Central memory CD8-positive, alpha-beta T cell (primary cell): ENCODE results near the gene GSS.
"Not testable (repeated sequence)": the region's sequence is repeated elsewhere in the genome, so short reads cannot be mapped to it uniquely, and the experiment has no call there.

Source experiments
- ATAC-seq: fragments of 150-1000 bp; cut with Tn5 transposase; replicated peaks from 2 replicates; pipeline ENCODE4 v1.10.0; 2022; ENCODE audit warnings: mild to moderate bottlenecking, moderate FRiP score, moderate number of reproducible peaks; ENCODE audit not compliant: poor library complexity, severe bottlenecking; ENCODE audit errors: extremely low read depth
- DNase-seq, 2 donors: peaks; one replicate each; pipeline ENCODE4 v3.0.0; 2021; ENCODE audit warnings: low spot score in 2 of 2
- H3K27ac Mint-ChIP-seq: one replicate; pipeline ENCODE4 v1.8.0; 2022; ENCODE audit warnings: low read depth, mild to moderate bottlenecking, moderate library complexity, mixed read lengths
- H3K27me3 Mint-ChIP-seq: one replicate; pipeline ENCODE4 v1.8.0; 2022; ENCODE audit warnings: mixed read lengths
- H3K36me3 Mint-ChIP-seq: one replicate; pipeline ENCODE4 v1.8.0; 2022; ENCODE audit warnings: mild to moderate bottlenecking, moderate library complexity, mixed read lengths; ENCODE audit not compliant: insufficient read depth
- H3K4me1 Mint-ChIP-seq: one replicate; pipeline ENCODE4 v1.8.0; 2022; ENCODE audit warnings: mixed read lengths
- H3K4me3 Mint-ChIP-seq: one replicate; pipeline ENCODE4 v1.8.0; 2022; ENCODE audit warnings: mild to moderate bottlenecking, moderate library complexity, mixed read lengths
- H3K9me3 Mint-ChIP-seq: one replicate; pipeline ENCODE4 v1.8.0; 2022; ENCODE audit warnings: mixed read lengths

GSS gene

DNA sequence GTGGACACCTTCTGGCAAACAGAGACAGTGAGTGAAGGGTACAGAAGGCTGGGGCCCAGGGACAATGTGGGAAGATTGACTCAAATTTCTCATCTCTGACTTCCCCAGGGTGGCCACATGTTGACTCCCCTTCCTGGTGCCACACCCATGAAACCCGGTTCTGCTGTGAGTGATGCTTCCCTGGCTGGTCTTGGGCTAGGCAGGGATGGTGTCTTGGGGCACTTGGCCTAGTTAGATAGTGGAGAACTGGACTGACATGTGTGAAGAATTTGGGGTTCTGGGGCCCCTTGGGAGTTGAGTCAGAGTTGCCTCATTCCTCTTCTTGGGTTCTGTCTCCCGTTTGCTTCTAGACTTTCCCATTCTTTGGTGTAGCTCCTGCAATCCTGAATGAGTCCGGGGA lies 34.2 kb downstream of the GSS start:
- Mint-ChIP-seq H3K4me1 (peaks cover 32% of the 10 kb centered on the region), H3K4me3 (no peak overlapping the region), H3K9me3 (no peaks in the 10 kb centered on the region), H3K27me3 (no peaks in the 10 kb centered on the region), H3K27ac (no peak overlapping the region), H3K36me3 (peaks cover 3% of the 10 kb centered on the region)
- DNase-seq = no peak
- no peak for ATAC-seq

GRCh38 chr20:34920055-34920454 lies 35.6 kb downstream of the GSS start:
- H3K4me1 Mint-ChIP-seq = peaks cover 26% of the 10 kb centered on the region
- ATAC-seq (no peak), DNase-seq (no peak)
- no peaks in the 10 kb centered on the region for H3K9me3 Mint-ChIP-seq
- H3K27me3 Mint-ChIP-seq = no peaks in the 10 kb centered on the region
- H3K27ac Mint-ChIP-seq = no peak overlapping the region
- H3K4me3 Mint-ChIP-seq = no peak overlapping the region
- H3K36me3 Mint-ChIP-seq = peaks cover 3% of the 10 kb centered on the region

- no peaks in the 10 kb centered on the region for H3K9me3 Mint-ChIP-seq
- peaks cover 26% of the 10 kb centered on the region for H3K4me1 Mint-ChIP-seq
- H3K36me3 Mint-ChIP-seq = peaks cover 3% of the 10 kb centered on the region
- H3K4me3 Mint-ChIP-seq = no peak overlapping the region
- H3K27me3 Mint-ChIP-seq = no peaks in the 10 kb centered on the region
- DNase-seq (no peak), ATAC-seq (no peak)
- no peak overlapping the region for H3K27ac Mint-ChIP-seq
Measured at GRCh38 chr20:34916774-34917354, 38.7 kb downstream of the GSS start.

DNA sequence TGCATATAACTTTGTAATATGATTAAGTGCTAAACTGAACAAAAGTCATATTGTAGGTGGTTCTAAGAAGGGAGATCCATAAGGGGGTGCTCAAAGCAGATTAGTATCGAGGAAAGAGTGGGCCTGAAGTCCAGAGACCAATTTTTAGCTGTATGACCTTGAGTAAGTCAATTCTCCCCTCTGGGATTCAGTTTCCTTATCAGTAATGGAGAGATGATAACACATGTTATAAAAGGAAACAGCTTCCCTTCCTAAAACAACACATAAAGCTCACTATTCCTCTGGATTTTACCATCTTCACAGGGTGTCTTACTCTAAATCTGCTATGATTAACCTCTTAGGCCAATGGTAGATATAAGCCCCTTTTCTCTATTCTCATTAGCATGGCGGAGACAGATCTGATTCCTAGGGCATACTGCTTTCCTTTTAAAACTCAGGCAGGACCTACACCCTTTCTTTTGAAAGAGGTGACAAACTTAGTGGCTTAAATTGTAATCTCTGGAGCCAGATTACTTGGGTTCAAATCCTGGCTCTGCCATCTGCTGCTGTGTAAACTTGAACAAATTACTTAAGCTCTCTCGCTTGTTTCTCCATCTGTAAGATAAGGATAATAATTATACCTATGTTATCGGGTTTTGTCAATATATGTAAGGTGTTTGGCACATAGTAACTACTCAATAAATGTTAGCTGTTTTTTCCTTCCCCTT lies 39.7 kb downstream of the GSS start:
- Mint-ChIP-seq H3K27ac (no peak overlapping the region), H3K4me1 (peaks cover 26% of the 10 kb centered on the region), H3K9me3 (no peaks in the 10 kb centered on the region), H3K4me3 (no peak overlapping the region), H3K36me3 (peaks cover 3% of the 10 kb centered on the region), H3K27me3 (no peaks in the 10 kb centered on the region)
- ATAC-seq = no peak
- DNase-seq = no peak

- H3K4me1 Mint-ChIP-seq = peaks cover 24% of the 10 kb centered on the region
- no peaks in the 10 kb centered on the region for H3K9me3 Mint-ChIP-seq
- no peak overlapping the region for H3K4me3 Mint-ChIP-seq
- H3K27ac Mint-ChIP-seq = no peak overlapping the region
- no peak for ATAC-seq
- no peak for DNase-seq
- H3K36me3 Mint-ChIP-seq = peaks cover 3% of the 10 kb centered on the region
- H3K27me3 Mint-ChIP-seq = no peaks in the 10 kb centered on the region
Measured at GRCh38 chr20:34915131-34915530, 40.5 kb downstream of the GSS start.

GRCh38 chr20:34907616-34908469 lies 47.8 kb downstream of the GSS start:
- DNase-seq (no peak), ATAC-seq (no peak)
- H3K36me3 Mint-ChIP-seq = no peaks in the 10 kb centered on the region
- H3K27me3 Mint-ChIP-seq = no peaks in the 10 kb centered on the region
- H3K27ac Mint-ChIP-seq = no peak overlapping the region
- H3K9me3 Mint-ChIP-seq = no peaks in the 10 kb centered on the region
- peaks cover 5% of the 10 kb centered on the region for H3K4me1 Mint-ChIP-seq
- no peak overlapping the region for H3K4me3 Mint-ChIP-seq

- H3K27me3 Mint-ChIP-seq = no peaks in the 10 kb centered on the region
- DNase-seq (no peak), ATAC-seq (no peak)
- H3K4me1 Mint-ChIP-seq = peaks cover 5% of the 10 kb centered on the region
- H3K9me3 Mint-ChIP-seq = no peaks in the 10 kb centered on the region
- no peak overlapping the region for H3K27ac Mint-ChIP-seq
- H3K36me3 Mint-ChIP-seq = no peaks in the 10 kb centered on the region
- no peak overlapping the region for H3K4me3 Mint-ChIP-seq
Measured at GRCh38 chr20:34904202-34904621, 51.4 kb downstream of the GSS start.

- H3K27ac Mint-ChIP-seq, DNase-seq, H3K27me3 Mint-ChIP-seq, H3K4me1 Mint-ChIP-seq, ATAC-seq, H3K4me3 Mint-ChIP-seq, H3K9me3 Mint-ChIP-seq, H3K36me3 Mint-ChIP-seq: not testable (repeated sequence)
Measured at GRCh38 chr20:34898731-34899130, 56.9 kb downstream of the GSS start.

- not testable (repeated sequence) for H3K27ac Mint-ChIP-seq, H3K36me3 Mint-ChIP-seq, H3K27me3 Mint-ChIP-seq, H3K4me1 Mint-ChIP-seq, DNase-seq, ATAC-seq, H3K9me3 Mint-ChIP-seq, H3K4me3 Mint-ChIP-seq
Measured at GRCh38 chr20:34898129-34898528, 57.5 kb downstream of the GSS start.

GRCh38 chr20:34896086-34896621 lies 59.5 kb downstream of the GSS start:
- Mint-ChIP-seq H3K4me1 (no peaks in the 10 kb centered on the region), H3K36me3 (no peaks in the 10 kb centered on the region), H3K27me3 (no peaks in the 10 kb centered on the region), H3K27ac (no peak overlapping the region), H3K4me3 (no peak overlapping the region), H3K9me3 (no peaks in the 10 kb centered on the region)
- ATAC-seq (no peak), DNase-seq (no peak)

GRCh38 chr20:34895465-34895864 lies 60.1 kb downstream of the GSS start:
- Mint-ChIP-seq H3K27ac (no peak overlapping the region), H3K9me3 (no peaks in the 10 kb centered on the region), H3K27me3 (no peaks in the 10 kb centered on the region), H3K4me1 (no peaks in the 10 kb centered on the region), H3K4me3 (no peak overlapping the region), H3K36me3 (no peaks in the 10 kb centered on the region)
- DNase-seq = no peak
- ATAC-seq = no peak

- ATAC-seq (no peak), DNase-seq (no peak)
- no peaks in the 10 kb centered on the region for H3K36me3 Mint-ChIP-seq
- no peaks in the 10 kb centered on the region for H3K4me1 Mint-ChIP-seq
- no peak overlapping the region for H3K27ac Mint-ChIP-seq
- no peaks in the 10 kb centered on the region for H3K9me3 Mint-ChIP-seq
- H3K4me3 Mint-ChIP-seq = no peak overlapping the region
- H3K27me3 Mint-ChIP-seq = no peaks in the 10 kb centered on the region
Measured at GRCh38 chr20:34894723-34895122, 60.9 kb downstream of the GSS start.
